Fibroblast of skin of scalp (primary cell): ENCODE results near the gene OCRL.
A peak's percentile ranks its signal among the peaks of the same experiment; 100 is the strongest.

Source experiments
- DNase-seq: peaks from one replicate; pipeline ENCODE4 v3.0.0-alpha.2; 2013

The OCRL gene

GRCh38 chrX:129585691-129586090 lies 45.6 kb downstream of the OCRL start:
- DNase-seq, result peak; percentile 71

GRCh38 chrX:129586446-129586845 lies 46.4 kb downstream of the OCRL start:
- no peak for DNase-seq

- no peak for DNase-seq
Measured at GRCh38 chrX:129590596-129590995, 50.5 kb downstream of the OCRL start.

- DNase-seq, result peak; percentile 14
Measured at GRCh38 chrX:129593137-129593536, 53.1 kb downstream of the OCRL start.

GRCh38 chrX:129594781-129595180 lies 54.7 kb downstream of the OCRL start:
- DNase-seq, result no peak

- no peak for DNase-seq
Measured at GRCh38 chrX:129596077-129596476, 56.0 kb downstream of the OCRL start.

- DNase-seq, result no peak
Measured at GRCh38 chrX:129597905-129598304, 57.8 kb downstream of the OCRL start.

- no peak for DNase-seq
Measured at GRCh38 chrX:129599499-129599898, 59.4 kb downstream of the OCRL start.

- no peak for DNase-seq
Measured at GRCh38 chrX:129599996-129600395, 59.9 kb downstream of the OCRL start.

- peak; percentile 12 for DNase-seq
Measured at GRCh38 chrX:129600981-129601424, 60.9 kb downstream of the OCRL start.

- peak; percentile 42 for DNase-seq
Measured at GRCh38 chrX:129606918-129607317, 66.9 kb downstream of the OCRL start.

- no peak for DNase-seq
Measured at GRCh38 chrX:129608496-129608895, 68.4 kb downstream of the OCRL start.

- DNase-seq, result no peak
Measured at GRCh38 chrX:129609395-129609794, 69.3 kb downstream of the OCRL start.

GRCh38 chrX:129612396-129612795 lies 72.3 kb downstream of the OCRL start:
- DNase-seq, result no peak

GRCh38 chrX:129613596-129613995 lies 73.5 kb downstream of the OCRL start:
- no peak for DNase-seq

- no peak for DNase-seq
Measured at GRCh38 chrX:129614481-129615255, 74.6 kb downstream of the OCRL start.

GRCh38 chrX:129617420-129617819 lies 77.4 kb downstream of the OCRL start:
- no peak for DNase-seq

GRCh38 chrX:129618997-129619396 lies 78.9 kb downstream of the OCRL start:
- no peak for DNase-seq

- DNase-seq, result peak; percentile 76
Measured at GRCh38 chrX:129622757-129623301, 82.8 kb downstream of the OCRL start.

GRCh38 chrX:129626026-129626425 lies 86.0 kb downstream of the OCRL start:
- DNase-seq, result peak; percentile 35

GRCh38 chrX:129629837-129630236 lies 89.8 kb downstream of the OCRL start:
- DNase-seq, result no peak

GRCh38 chrX:129631849-129632248 lies 91.8 kb downstream of the OCRL start:
- DNase-seq, result no peak

- peak; percentile 7 for DNase-seq
Measured at GRCh38 chrX:129632443-129632842, 92.4 kb downstream of the OCRL start.

- DNase-seq, result no peak
Measured at GRCh38 chrX:129634541-129634940, 94.5 kb downstream of the OCRL start.
